GM23338 (cell line): ENCODE data around the gene ZNF354C. TPM values are rescaled to one million over a fixed set of nuclear protein-coding genes. Genes with fewer than 3 reads are reported as not detected.

Experiments used
- ATAC-seq: fragments of 200-7000 bp; cut with Tn5 transposase; 3 replicates; pipeline ENCODE4 v1.9.1; 2020
- DNase-seq: peaks from one replicate; pipeline ENCODE4 v3.0.0-alpha.2; 2015; ENCODE audit warnings: low spot score
- H2AFZ ChIP-seq: fragments of 200-600 bp; sonication (generic); 2 replicates; pipeline ENCODE4 v1.8.0; 2016; ENCODE audit warnings: antibody characterized with exemption, mild to moderate bottlenecking, moderate library complexity
- H3F3A ChIP-seq: fragments of 200-600 bp; sonication (generic); replicated peaks from 2 replicates; pipeline ENCODE4 v1.8.0; 2017; ENCODE audit warnings: antibody characterized with exemption, mixed run types, low read depth
- H3K27ac ChIP-seq: fragments of 200-600 bp; sonication (generic); 2 replicates; pipeline ENCODE4 v1.6.1; 2016; ENCODE audit warnings: low read depth
- H3K27me3 ChIP-seq: fragments of 200-600 bp; sonication (generic); 2 replicates; pipeline ENCODE4 v1.8.0; 2016; ENCODE audit warnings: mild to moderate bottlenecking, mixed run types, moderate library complexity; ENCODE audit not compliant: insufficient read depth
- H3K36me3 ChIP-seq: fragments of 200-600 bp; sonication (generic); 2 replicates; pipeline ENCODE4 v1.8.0; 2016; ENCODE audit warnings: mild to moderate bottlenecking; ENCODE audit not compliant: insufficient read depth
- H3K4me1 ChIP-seq: fragments of 200-600 bp; sonication (generic); 2 replicates; pipeline ENCODE4 v1.8.0; 2016; ENCODE audit warnings: mild to moderate bottlenecking, moderate library complexity; ENCODE audit not compliant: insufficient read depth
- H3K4me2 ChIP-seq: fragments of 200-600 bp; sonication (generic); 2 replicates; pipeline ENCODE4 v1.7.1; 2017; ENCODE audit warnings: mixed run types
- H3K4me3 ChIP-seq: fragments of 200-600 bp; sonication (generic); 2 replicates; pipeline ENCODE4 v1.6.1; 2016; ENCODE audit warnings: mixed run types
- H3K79me2 ChIP-seq: fragments of 200-600 bp; sonication (generic); replicated peaks from 2 replicates; pipeline ENCODE4 v1.8.0; 2017; ENCODE audit warnings: mild to moderate bottlenecking; ENCODE audit not compliant: insufficient read depth
- H3K9me2 ChIP-seq: fragments of 200-600 bp; sonication (generic); 2 replicates; pipeline ENCODE4 v1.8.0; 2017; ENCODE audit not compliant: insufficient read depth
- H4K20me1 ChIP-seq: fragments of 200-600 bp; sonication (generic); replicated peaks from 2 replicates; pipeline ENCODE4 v1.8.0; 2017; ENCODE audit warnings: mild to moderate bottlenecking; ENCODE audit not compliant: insufficient read depth
- H3K27ac Mint-ChIP-seq: 2 replicates; pipeline ENCODE4 v1.8.0; 2020; ENCODE audit warnings: inconsistent platforms, mild to moderate bottlenecking, moderate library complexity, mixed read lengths
- H3K27me3 Mint-ChIP-seq: 3 replicates; pipeline ENCODE4 v1.8.0; 2022; ENCODE audit warnings: low read depth, mild to moderate bottlenecking, moderate library complexity, mixed read lengths, inconsistent platforms; ENCODE audit not compliant: insufficient read depth, poor library complexity
- H3K36me3 Mint-ChIP-seq: 3 replicates; pipeline ENCODE4 v1.8.0; 2021; ENCODE audit warnings: low read depth, mild to moderate bottlenecking, inconsistent platforms, moderate library complexity, mixed read lengths
- H3K4me1 Mint-ChIP-seq: 3 replicates; pipeline ENCODE4 v1.8.0; 2020; ENCODE audit warnings: mild to moderate bottlenecking, inconsistent platforms, mixed read lengths
- H3K4me3 Mint-ChIP-seq: 3 replicates; pipeline ENCODE4 v1.8.0; 2021; ENCODE audit warnings: moderate library complexity, mild to moderate bottlenecking, inconsistent platforms, mixed read lengths
- H3K9me3 Mint-ChIP-seq: 3 replicates; pipeline ENCODE4 v1.8.0; 2020; ENCODE audit warnings: moderate library complexity, mild to moderate bottlenecking, inconsistent platforms, mixed read lengths
- CREB1 ChIP-seq: fragments of 250-450 bp; sonication (Bioruptor Pico); IDR thresholded peaks from 2 replicates; pipeline ENCODE4 v1.5.0; 2020; ENCODE audit warnings: low read depth, mild to moderate bottlenecking, moderate library complexity
- CTCF ChIP-seq, 2 experiments: fragments of 200-600 bp in 1 of 2; sonication (generic) in 1 of 2; conservative IDR thresholded peaks; 2 replicates each; pipeline versions ENCODE4 v1.5.1 to v1.6.1; 2016 to 2017; ENCODE audit warnings: antibody characterized with exemption in 2 of 2, low read depth in 2 of 2, mild to moderate bottlenecking in 2 of 2, moderate library complexity in 1 of 2
- EZH2 ChIP-seq: fragments of 200-600 bp; sonication (generic); IDR thresholded peaks from one replicate; pipeline ENCODE4 v1.8.0; 2017; ENCODE audit warnings: antibody characterized with exemption, mild to moderate bottlenecking, low read depth; ENCODE audit not compliant: unreplicated experiment
- EZH2phosphoT487 ChIP-seq: fragments of 200-600 bp; sonication (generic); IDR thresholded peaks from one replicate; pipeline ENCODE4 v1.8.1; 2018; ENCODE audit warnings: antibody characterized with exemption; ENCODE audit not compliant: unreplicated experiment
- JUNB ChIP-seq: IDR thresholded peaks from one replicate; pipeline ENCODE4 v1.6.1; 2016; ENCODE audit warnings: antibody characterized with exemption; ENCODE audit not compliant: unreplicated experiment
- NANOG ChIP-seq: IDR thresholded peaks from 2 replicates; pipeline ENCODE4 v1.6.1; 2016; ENCODE audit warnings: antibody characterized with exemption, borderline replicate concordance
- POLR2AphosphoS5 ChIP-seq: IDR thresholded peaks from 2 replicates; pipeline ENCODE4 v1.6.1; 2016; ENCODE audit warnings: antibody characterized with exemption, low read depth
- REST ChIP-seq: IDR thresholded peaks from one replicate; pipeline ENCODE4 v1.6.1; 2018; ENCODE audit warnings: antibody characterized with exemption; ENCODE audit not compliant: unreplicated experiment
- ZNF331 ChIP-seq: fragments of 250-450 bp; sonication (Bioruptor Pico); IDR thresholded peaks from 2 replicates; pipeline ENCODE4 v1.5.0; 2020; ENCODE audit warnings: low read depth, mild to moderate bottlenecking, moderate library complexity
- polyA plus RNA-seq: library from polyadenylated mRNA; unstranded; fragments of >200 nt; fragmentation: Nextera tagmentation; extraction: Ambion mirVana; gene quantifications from 2 replicates; pipeline ENCODE4 v1.2.1, GENCODE V29; 2016
- total RNA-seq: library from RNA; depleted of rRNA; stranded (reverse); fragments of >200 nt; shearing (Covaris generic); gene quantifications from 2 replicates; pipeline ENCODE4 v1.2.3, GENCODE V29; 2014
- TF ChIP-seq, protein P1 (sequence below): IDR thresholded peaks from 2 replicates; pipeline ENCODE4 v1.6.1; 2016; ENCODE audit warnings: antibody characterized with exemption

The ZNF354C gene
- total and polyA plus RNA-seq, 2 experiments from 2014 or later, result 1.6 to 11.3 TPM

- TF ChIP-seq, protein P1, sequence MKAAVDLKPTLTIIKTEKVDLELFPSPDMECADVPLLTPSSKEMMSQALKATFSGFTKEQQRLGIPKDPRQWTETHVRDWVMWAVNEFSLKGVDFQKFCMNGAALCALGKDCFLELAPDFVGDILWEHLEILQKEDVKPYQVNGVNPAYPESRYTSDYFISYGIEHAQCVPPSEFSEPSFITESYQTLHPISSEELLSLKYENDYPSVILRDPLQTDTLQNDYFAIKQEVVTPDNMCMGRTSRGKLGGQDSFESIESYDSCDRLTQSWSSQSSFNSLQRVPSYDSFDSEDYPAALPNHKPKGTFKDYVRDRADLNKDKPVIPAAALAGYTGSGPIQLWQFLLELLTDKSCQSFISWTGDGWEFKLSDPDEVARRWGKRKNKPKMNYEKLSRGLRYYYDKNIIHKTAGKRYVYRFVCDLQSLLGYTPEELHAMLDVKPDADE, result no peak
- TF ChIP-seq POLR2AphosphoS5, result no peak
- TF ChIP-seq EZH2phosphoT487, result no peak
- no peak for TF ChIP-seq EZH2
- TF ChIP-seq NANOG, result no peak
- no peak for TF ChIP-seq CTCF (conservative IDR thresholded peaks at IDR 0.05; ENCODE audit: low read depth in 2 of 2)
- TF ChIP-seq CREB1 (CRISPR knock-in tag), result no peak
- no peak for TF ChIP-seq ZNF331
- TF ChIP-seq JUNB, result no peak
Measured at GRCh38 chr5:179119415-179120170, 59.4 kb downstream of the ZNF354C start (continued).

DNA sequence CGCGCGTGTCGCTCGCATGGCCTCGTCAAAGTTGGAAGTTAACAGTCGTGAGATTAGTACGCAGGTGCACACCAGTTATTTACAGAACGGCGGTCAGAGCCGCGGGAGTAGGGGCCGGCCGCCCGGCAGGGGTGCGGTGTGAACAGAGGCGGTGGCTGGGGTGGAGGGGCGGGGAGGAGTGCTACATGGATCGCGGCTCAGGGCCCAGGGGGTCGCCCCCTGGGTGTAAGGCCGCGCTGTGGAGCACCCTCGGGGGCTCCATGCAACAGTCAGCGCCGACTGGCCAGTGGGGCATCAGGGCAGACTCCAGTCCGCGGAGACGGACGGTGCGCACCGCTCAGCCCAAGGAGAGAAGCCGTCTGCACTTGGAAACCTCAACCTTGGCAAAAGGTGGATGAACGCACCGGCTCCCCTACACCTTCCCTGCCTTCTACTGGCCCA lies 60.3 kb downstream of the ZNF354C start:
- TF ChIP-seq POLR2AphosphoS5, result no peak
- no peak overlapping the region for H3K27ac Mint-ChIP-seq

GRCh38 chr5:179120951-179121666 lies 60.9 kb downstream of the ZNF354C start:
- H3K79me2 ChIP-seq, result no peaks in the 10 kb centered on the region
- H3K27ac Mint-ChIP-seq, result no peak overlapping the region
- no peak overlapping the region for H3K4me3 ChIP-seq
- no peaks in the 10 kb centered on the region for H4K20me1 ChIP-seq
- TF ChIP-seq POLR2AphosphoS5 (no peak), REST (no peak)
- H3K36me3 ChIP-seq, result no peaks in the 10 kb centered on the region
- no peak overlapping the region for H3K27ac ChIP-seq
- no peaks in the 10 kb centered on the region for H3K4me1 ChIP-seq
- H3K27me3 ChIP-seq, result no peaks in the 10 kb centered on the region
- H3F3A ChIP-seq, result no peaks in the 10 kb centered on the region
- DNase-seq (no peak), ATAC-seq (no peak)
- H2AFZ ChIP-seq, result no peak overlapping the region
- peaks cover 2% of the 10 kb centered on the region for H3K27me3 Mint-ChIP-seq
- H3K36me3 Mint-ChIP-seq, result peaks cover 27% of the 10 kb centered on the region
- no peak overlapping the region for H3K4me2 ChIP-seq
- H3K4me1 Mint-ChIP-seq, result no peaks in the 10 kb centered on the region; the same call in 2 of the 3 replicates
- H3K9me2 ChIP-seq, result no peaks in the 10 kb centered on the region
- peaks cover 78% of the 10 kb centered on the region for H3K9me3 Mint-ChIP-seq
- no peak overlapping the region for H3K4me3 Mint-ChIP-seq

More for the DNA sequence above, 60.3 kb downstream of the ZNF354C start:
- Histone ChIP-seq H3K4me1 (no peaks in the 10 kb centered on the region), H3K9me2 (no peaks in the 10 kb centered on the region), H3F3A (no peaks in the 10 kb centered on the region), H4K20me1 (no peaks in the 10 kb centered on the region), H3K27me3 (no peaks in the 10 kb centered on the region), H3K27ac (no peak overlapping the region), H3K4me2 (no peak overlapping the region), H3K4me3 (no peak overlapping the region), H2AFZ (no peak overlapping the region), H3K79me2 (no peaks in the 10 kb centered on the region), H3K36me3 (no peaks in the 10 kb centered on the region)
- no peak for ATAC-seq
- Mint-ChIP-seq H3K36me3 (peaks cover 28% of the 10 kb centered on the region), H3K27me3 (peaks cover 2% of the 10 kb centered on the region), H3K9me3 (peaks cover 81% of the 10 kb centered on the region), H3K4me1 (no peaks in the 10 kb centered on the region; the same call in 2 of the 3 replicates), H3K4me3 (no peak overlapping the region)
- no peak for DNase-seq
